KOPT-K1 (cell line): Measurements from ENCODE around the gene TMEM63C.
"Not testable (repeated sequence)": the region's sequence is repeated elsewhere in the genome, so short reads cannot be mapped to it uniquely, and the experiment has no call there.

Experiments used
- H3K27ac ChIP-seq: fragments of 200-600 bp; sonication (generic); 2 replicates; pipeline ENCODE4 v1.5.1; 2016; ENCODE audit warnings: antibody characterized with exemption, mild to moderate bottlenecking, low read depth, low read length; ENCODE audit not compliant: poor library complexity, severe bottlenecking
- H3K36me3 ChIP-seq: fragments of 200-600 bp; sonication (generic); 2 replicates; pipeline ENCODE4 v1.5.1; 2017; ENCODE audit warnings: antibody characterized with exemption, mild to moderate bottlenecking, low read length, moderate library complexity; ENCODE audit not compliant: insufficient read depth
- H3K9me3 ChIP-seq: fragments of 200-600 bp; sonication (generic); 2 replicates; pipeline ENCODE4 v1.5.1; 2017; ENCODE audit warnings: antibody characterized with exemption, low read length, mild to moderate bottlenecking; ENCODE audit not compliant: insufficient read depth, poor library complexity, severe bottlenecking

TMEM63C gene

GRCh38 chr14:77145975-77146740 lies 35.4 kb upstream of the TMEM63C start:
- no peaks in the 10 kb centered on the region for H3K9me3 ChIP-seq
- H3K27ac ChIP-seq: no peak overlapping the region
- no peaks in the 10 kb centered on the region for H3K36me3 ChIP-seq

GRCh38 chr14:77148510-77149231 lies 32.9 kb upstream of the TMEM63C start:
- Histone ChIP-seq H3K9me3 (no peaks in the 10 kb centered on the region), H3K27ac (no peak overlapping the region), H3K36me3 (no peaks in the 10 kb centered on the region)

GRCh38 chr14:77151245-77151644 lies 30.4 kb upstream of the TMEM63C start:
- Histone ChIP-seq H3K9me3 (no peaks in the 10 kb centered on the region), H3K36me3 (no peaks in the 10 kb centered on the region), H3K27ac (no peak overlapping the region)

- Histone ChIP-seq H3K36me3 (no peaks in the 10 kb centered on the region), H3K27ac (no peak overlapping the region), H3K9me3 (no peaks in the 10 kb centered on the region)
Measured at GRCh38 chr14:77151918-77152588, 29.5 kb upstream of the TMEM63C start.

GRCh38 chr14:77153802-77154201 lies 27.8 kb upstream of the TMEM63C start:
- no peak overlapping the region for H3K27ac ChIP-seq
- H3K9me3 ChIP-seq: no peaks in the 10 kb centered on the region
- H3K36me3 ChIP-seq: no peaks in the 10 kb centered on the region

GRCh38 chr14:77154421-77154820 lies 27.2 kb upstream of the TMEM63C start:
- H3K27ac ChIP-seq: no peak overlapping the region
- H3K36me3 ChIP-seq: no peaks in the 10 kb centered on the region
- H3K9me3 ChIP-seq: no peaks in the 10 kb centered on the region

- H3K36me3 ChIP-seq: no peaks in the 10 kb centered on the region
- H3K9me3 ChIP-seq: no peaks in the 10 kb centered on the region
- H3K27ac ChIP-seq: no peak overlapping the region
Measured at GRCh38 chr14:77155083-77155482, 26.5 kb upstream of the TMEM63C start.

- Histone ChIP-seq H3K9me3 (no peaks in the 10 kb centered on the region), H3K27ac (no peak overlapping the region), H3K36me3 (no peaks in the 10 kb centered on the region)
Measured at GRCh38 chr14:77157740-77158139, 23.9 kb upstream of the TMEM63C start.

- no peaks in the 10 kb centered on the region for H3K9me3 ChIP-seq
- no peak overlapping the region for H3K27ac ChIP-seq
- H3K36me3 ChIP-seq: no peaks in the 10 kb centered on the region
Measured at GRCh38 chr14:77158175-77158881, 23.3 kb upstream of the TMEM63C start.

GRCh38 chr14:77158882-77159255 lies 22.7 kb upstream of the TMEM63C start:
- H3K9me3 ChIP-seq: no peaks in the 10 kb centered on the region
- H3K27ac ChIP-seq: no peak overlapping the region
- no peaks in the 10 kb centered on the region for H3K36me3 ChIP-seq

GRCh38 chr14:77161011-77161410 lies 20.6 kb upstream of the TMEM63C start:
- H3K27ac ChIP-seq: no peak overlapping the region
- no peaks in the 10 kb centered on the region for H3K36me3 ChIP-seq
- H3K9me3 ChIP-seq: no peaks in the 10 kb centered on the region

GRCh38 chr14:77170045-77170444 lies 11.6 kb upstream of the TMEM63C start:
- H3K36me3 ChIP-seq: no peaks in the 10 kb centered on the region
- peaks cover 16% of the 10 kb centered on the region for H3K9me3 ChIP-seq
- H3K27ac ChIP-seq: no peak overlapping the region

GRCh38 chr14:77172916-77173315 lies 8.7 kb upstream of the TMEM63C start:
- Histone ChIP-seq H3K27ac (no peak overlapping the region), H3K36me3 (no peaks in the 10 kb centered on the region), H3K9me3 (peaks cover 16% of the 10 kb centered on the region)

- H3K9me3 ChIP-seq: peaks cover 16% of the 10 kb centered on the region
- not testable (repeated sequence) for H3K27ac ChIP-seq, H3K36me3 ChIP-seq
Measured at GRCh38 chr14:77173911-77174617, 7.5 kb upstream of the TMEM63C start.
